ENCODE data around the gene SLC18B1. TPM values are rescaled to one million over a fixed set of nuclear protein-coding genes. Genes with fewer than 3 reads are reported as not detected.

SLC18B1 gene
- polyA plus RNA-seq, 3 donors: 26.9 to 33.3 (median 31.9) TPM

DNA sequence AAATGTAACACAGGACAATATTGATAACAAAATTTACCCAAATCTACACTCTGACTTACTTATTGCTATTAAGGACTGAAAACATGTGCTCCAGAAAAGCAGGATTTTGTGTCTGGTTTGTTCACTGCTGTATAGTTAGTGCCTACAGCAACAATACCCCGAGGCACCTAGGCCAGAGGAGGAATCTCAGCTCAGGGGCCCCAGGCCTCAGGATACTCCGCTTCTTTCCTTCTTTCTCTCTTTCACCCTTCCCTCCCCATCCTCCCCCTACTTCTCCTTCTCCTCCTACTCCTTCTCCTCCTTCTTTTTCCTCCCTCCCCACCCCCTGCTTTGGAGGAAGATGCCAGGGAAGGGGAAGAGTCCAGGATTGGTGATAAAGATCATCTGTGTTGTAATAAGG is 39.7 kb downstream of the SLC18B1 start:
- DNase-seq (ENCODE audit: extremely low read depth in 1 of 11, low read depth in 9 of 11, low spot score in 4 of 11): no peak

DNA sequence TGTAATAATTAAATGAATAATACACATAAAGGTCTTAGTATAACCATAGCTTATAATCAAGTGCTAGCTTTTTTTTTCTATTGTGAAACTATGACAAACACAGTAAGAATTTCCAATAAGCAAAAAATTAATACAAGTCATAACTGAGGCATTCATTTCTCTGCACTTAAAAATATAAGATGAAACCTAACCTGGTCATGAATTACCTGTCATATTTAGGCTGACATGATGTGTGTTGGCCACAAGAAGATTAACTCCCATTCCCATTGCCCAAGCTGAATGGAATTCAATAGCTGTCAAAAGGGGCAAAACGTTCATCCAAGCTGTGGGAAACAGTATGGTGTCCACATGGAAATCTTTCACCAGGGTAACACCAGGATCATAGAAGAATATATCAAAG is 46.2 kb downstream of the SLC18B1 start:
- DNase-seq (ENCODE audit: extremely low read depth in 1 of 11, low read depth in 9 of 11, low spot score in 4 of 11): no peak

DNA sequence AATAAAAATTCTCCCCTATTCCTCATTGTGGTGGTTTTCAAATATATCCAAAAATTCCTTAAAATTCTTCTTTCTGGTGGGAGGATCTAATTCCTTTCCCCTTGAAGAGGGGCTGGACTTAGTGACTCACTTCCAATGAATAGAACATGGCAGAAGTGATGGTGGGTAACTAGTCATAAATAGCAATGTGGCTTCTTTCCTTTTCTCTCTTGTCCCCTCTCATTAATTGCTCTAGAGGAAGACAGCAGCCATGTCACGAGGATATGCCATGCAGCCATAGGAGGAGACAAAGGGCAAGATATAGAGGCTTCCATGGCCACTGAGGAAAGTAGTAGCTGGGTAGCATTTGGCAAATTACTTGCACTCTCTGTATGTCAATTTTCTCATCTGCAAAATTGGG is 46.6 kb downstream of the SLC18B1 start:
- no peak for DNase-seq (ENCODE audit: extremely low read depth in 1 of 11, low read depth in 9 of 11, low spot score in 4 of 11)

DNA sequence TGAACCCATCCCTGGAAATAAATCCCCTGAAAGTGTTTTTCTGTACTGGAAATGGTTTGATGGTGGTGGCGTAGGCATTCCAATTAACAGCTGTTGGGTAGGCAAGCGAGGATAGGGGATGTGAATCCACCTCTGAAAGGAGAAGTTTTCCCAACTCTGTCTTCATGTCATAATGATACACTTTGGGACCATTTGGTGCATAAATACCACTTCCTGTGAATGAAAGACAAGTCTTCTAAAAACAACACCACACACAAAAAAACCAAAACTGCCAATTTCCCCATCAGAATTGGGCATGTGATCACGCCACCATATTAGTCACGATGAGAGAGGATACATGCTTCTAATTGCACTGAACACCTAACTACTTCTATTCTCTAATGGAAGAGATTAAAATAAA is 47.1 kb downstream of the SLC18B1 start:
- DNase-seq (ENCODE audit: extremely low read depth in 1 of 11, low read depth in 9 of 11, low spot score in 4 of 11): no peak

DNA sequence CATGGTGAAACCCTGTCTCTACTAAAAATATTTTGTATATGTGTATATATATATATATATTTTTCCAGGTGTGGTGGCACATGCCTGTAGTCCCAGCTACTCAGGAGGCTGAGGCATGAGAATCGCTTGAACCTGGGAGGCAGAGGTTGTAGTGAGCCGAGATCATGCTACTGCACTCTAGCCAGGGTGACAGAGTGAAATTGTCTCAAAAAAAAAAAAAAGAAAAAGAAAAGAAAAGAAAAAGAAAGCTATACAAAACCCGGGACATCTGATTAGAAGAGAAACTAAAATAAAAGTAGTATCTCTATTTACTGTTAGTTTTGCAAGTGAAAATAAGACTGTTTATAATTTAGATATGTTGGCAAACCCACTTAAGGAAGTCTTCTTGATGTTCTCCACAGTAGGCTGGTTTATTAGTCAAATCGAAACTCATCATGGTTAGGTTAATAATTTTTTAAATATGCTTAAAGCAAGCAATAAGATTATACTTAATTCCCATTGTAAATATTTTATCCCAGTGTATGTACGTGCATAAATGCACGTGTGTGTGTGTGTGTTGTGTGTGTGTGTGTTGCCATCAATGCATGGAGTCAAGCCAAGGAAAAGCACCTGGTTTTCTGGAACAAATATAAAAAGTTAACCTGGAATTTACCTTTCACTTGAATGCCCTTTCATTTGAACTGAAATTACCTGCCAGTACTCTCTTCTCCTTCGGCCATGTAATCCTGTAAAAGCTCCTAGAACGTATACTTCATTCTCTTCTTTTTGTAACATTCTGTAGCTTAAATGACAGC is 47.8 kb downstream of the SLC18B1 start:
- DNase-seq (ENCODE audit: extremely low read depth in 1 of 11, low read depth in 9 of 11, low spot score in 4 of 11): no peak

DNA sequence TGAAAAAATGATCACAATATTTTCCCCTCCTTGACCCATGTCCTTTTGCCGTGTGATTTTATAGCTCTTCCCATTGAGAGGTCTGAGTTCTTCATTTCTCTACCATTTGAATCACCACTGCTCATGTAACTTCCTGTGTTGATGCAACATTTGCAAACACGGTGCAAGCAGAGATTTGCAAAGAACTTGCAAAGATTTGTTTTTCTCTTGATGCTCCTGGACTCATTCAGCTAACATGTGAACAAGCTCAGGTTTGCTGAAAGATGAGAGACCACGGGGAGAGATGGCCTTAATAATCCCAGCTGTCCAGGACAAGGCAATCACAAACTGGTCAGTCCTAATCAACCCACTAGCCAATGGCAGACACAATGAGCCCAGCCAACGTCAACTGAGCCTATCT is 49.3 kb downstream of the SLC18B1 start:
- no peak for DNase-seq (ENCODE audit: extremely low read depth in 1 of 11, low read depth in 9 of 11, low spot score in 4 of 11)

DNA sequence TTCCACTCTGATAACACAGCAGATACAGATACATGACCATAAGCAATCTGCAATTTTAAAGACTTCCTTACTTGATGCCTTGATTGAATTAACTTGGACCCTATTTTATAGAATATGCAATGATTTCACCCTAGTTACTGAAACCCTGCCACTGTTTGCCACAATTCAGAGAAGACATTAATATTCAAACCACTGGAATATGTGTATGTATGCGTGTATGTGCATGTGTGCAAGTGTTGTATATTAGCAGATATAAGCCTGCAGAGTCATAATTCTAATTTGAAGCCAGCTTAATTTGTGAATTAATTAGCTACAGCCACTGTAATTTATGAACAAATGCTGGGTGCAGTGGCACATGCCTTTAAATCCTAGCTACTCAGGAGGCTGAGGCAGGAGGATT is 50.0 kb downstream of the SLC18B1 start:
- no peak for DNase-seq (ENCODE audit: extremely low read depth in 1 of 11, low read depth in 9 of 11, low spot score in 4 of 11)

DNA sequence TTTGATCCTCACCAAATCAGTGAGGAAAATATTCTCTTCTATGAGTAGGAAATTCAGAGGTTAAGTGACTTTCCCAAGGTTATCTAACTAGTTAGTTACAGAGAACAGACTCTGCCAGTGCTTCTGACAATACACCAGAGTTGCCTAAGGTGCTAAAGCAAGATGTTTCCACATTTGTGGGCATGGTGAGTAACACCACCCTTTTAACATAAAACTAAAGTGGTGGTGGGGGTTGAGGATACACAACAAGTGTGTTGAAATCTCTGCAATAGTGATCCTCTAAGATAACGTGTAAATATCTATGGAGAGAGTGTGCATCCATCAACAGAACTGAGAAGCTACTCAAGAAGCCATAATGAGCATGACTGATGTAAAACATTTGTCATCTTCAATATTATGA is 52.4 kb downstream of the SLC18B1 start:
- DNase-seq (ENCODE audit: extremely low read depth in 1 of 11, low read depth in 9 of 11, low spot score in 4 of 11): no peak

DNA sequence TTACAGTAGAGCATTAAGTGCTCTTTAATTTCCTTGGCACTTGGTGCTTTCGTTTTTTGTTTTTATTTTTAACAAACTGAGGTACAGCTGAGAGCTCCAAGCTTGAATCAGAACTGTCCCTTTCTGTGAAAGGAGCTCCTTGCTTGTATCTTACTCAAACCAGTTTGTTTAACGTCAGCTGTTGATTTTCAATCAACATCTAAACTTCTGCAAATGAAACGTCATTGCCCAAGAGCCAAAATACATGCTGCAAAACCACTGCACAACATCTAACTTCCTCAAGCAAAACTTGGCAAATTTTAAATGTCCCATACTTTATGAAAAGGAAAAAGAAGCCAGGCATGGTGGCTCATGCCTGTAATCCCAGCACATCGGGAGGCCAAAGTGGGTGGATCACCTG is 55.9 kb downstream of the SLC18B1 start:
- no peak for DNase-seq (ENCODE audit: extremely low read depth in 1 of 11, low read depth in 9 of 11, low spot score in 4 of 11)

DNA sequence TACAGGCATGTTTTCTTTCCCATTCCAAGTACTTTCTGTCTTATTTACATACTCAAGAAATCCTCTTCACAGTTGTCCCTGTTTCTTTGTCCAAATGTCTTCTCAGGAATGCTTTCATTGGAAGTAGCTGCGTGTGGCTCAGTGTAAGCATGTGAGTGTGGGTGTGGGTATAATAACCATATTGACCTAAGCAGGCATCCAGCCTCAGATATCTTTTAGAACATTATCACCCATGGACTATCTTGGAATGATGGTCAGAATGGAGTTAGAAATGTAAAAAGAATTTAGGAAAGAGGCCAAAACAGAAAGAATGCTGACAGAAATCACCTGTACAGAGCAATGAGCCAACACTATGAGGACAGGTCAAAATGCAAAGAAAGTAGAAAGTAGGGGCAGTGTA is 57.2 kb downstream of the SLC18B1 start:
- DNase-seq (ENCODE audit: extremely low read depth in 1 of 11, low read depth in 9 of 11, low spot score in 4 of 11): no peak

DNA sequence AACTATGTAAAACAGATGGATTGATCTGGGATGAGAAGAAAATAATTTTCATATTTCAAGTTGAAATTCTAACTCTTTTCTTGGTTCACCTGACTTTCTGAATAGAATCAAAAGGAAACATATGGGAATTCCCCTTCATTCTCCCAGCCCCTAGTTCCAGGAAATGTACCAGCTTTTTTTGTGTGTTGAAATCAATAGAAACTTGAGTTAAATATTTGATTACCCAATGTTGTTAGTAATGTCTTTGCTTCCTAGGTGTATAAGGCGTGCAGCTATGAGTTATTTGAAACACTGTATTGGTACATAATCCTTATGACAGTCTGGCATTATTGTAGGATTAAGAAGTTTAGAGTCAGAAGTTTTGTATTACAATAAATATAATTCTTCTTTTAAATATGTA is 62.2 kb downstream of the SLC18B1 start:
- DNase-seq (ENCODE audit: extremely low read depth in 1 of 11, low read depth in 9 of 11, low spot score in 4 of 11): no peak

DNA sequence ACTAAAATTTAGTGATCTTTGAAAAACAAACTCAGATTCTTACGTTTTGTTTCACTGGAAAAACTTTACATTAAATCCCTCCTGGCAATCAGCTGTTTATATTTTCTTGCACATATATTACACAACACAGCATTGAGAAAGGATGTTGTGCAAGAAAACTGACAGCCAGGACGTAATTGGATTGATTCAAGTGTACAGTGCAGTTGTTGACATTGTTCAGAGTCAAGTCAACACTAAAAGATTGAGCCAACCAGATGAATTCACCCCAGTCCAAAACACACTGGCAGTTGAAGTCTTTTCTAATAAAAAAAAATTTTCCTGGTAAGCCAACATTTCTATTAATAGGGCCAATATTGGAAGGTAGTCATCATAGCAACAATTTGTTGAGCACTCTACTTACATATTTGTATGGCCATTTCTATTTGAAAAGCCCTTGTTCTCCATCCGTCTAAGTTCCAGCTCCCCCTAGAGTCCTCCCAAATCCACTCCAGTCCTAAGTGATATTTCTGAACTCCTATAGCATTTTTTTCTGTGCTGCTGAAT is 63.7 kb downstream of the SLC18B1 start:
- no peak for DNase-seq (ENCODE audit: extremely low read depth in 1 of 11, low read depth in 9 of 11, low spot score in 4 of 11)

DNA sequence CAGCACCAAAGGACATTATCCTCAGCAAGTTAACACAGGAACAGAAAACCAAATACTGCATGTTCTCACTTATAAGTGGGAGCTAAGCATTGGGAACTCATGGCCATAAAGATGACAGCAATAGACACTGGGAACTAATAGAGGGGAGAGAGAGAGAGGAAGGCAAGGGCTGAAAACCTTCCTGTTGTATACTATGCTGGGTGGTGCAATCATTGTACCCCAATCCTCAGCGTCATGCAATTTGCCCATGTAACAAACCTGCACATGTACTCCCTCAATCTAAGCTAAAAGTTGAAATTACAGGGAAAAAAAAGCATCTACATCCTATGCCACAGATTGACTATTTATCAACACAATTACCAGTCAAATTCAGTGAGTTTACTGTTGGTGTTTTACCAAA is 64.6 kb downstream of the SLC18B1 start:
- DNase-seq (ENCODE audit: extremely low read depth in 1 of 11, low read depth in 9 of 11, low spot score in 4 of 11): no peak

DNA sequence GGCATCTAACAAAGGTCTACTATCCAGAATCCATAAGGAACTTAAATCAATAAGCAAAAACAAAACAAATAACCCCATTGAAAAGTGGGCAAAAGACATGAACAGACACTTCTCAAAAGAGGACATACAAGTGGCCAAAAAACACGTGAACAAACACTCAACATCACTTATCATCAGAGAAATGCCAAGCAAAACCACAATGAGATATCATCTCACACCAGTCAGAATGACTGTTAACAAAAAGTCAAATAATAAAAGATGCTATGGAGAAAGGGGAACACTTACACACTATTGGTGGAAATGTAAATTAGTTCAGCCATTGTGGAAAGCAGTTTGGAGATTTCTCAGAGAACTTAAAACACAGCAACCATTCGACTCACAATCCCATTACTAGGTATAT is 65.2 kb downstream of the SLC18B1 start:
- no peak for DNase-seq (ENCODE audit: extremely low read depth in 1 of 11, low read depth in 9 of 11, low spot score in 4 of 11)

DNA sequence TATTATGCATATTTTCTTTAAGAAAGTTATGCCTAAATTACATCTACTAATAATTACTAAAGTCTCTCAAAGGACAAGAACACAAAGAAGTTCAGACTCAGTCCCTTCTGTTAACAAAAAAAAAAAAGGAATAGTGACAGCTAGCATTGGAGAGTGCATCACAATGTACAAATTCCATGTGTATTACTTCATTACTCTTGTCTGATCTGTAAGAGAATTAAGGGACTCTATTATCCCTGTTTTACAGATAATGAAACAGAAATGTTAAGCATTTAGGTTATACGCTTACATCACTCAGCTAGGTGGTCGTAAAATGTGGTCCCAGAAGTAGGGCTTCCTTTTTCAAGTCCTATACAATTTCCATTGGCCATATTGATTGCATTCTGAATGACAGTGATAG is 67.4 kb downstream of the SLC18B1 start:
- no peak for DNase-seq (ENCODE audit: extremely low read depth in 1 of 11, low read depth in 9 of 11, low spot score in 4 of 11)

DNA sequence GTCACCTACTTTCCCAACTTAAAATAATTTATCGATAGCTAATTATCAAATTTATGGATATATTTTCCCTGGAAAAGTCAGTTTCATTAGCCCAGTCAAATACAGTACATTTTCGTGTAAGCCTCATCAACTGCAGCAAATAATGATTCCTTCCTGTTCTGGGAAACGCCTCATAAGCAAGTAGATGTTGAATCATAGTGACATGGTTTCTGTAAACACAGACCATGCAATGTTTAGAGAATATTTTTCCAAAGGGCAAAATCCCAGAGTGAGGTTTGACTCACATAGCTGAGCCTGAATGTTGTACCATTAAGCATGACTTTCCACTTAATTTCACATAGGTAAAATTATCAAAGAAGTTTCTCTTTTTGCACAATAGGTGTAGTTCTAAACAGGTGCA is 67.9 kb downstream of the SLC18B1 start:
- DNase-seq (ENCODE audit: extremely low read depth in 1 of 11, low read depth in 9 of 11, low spot score in 4 of 11): no peak

DNA sequence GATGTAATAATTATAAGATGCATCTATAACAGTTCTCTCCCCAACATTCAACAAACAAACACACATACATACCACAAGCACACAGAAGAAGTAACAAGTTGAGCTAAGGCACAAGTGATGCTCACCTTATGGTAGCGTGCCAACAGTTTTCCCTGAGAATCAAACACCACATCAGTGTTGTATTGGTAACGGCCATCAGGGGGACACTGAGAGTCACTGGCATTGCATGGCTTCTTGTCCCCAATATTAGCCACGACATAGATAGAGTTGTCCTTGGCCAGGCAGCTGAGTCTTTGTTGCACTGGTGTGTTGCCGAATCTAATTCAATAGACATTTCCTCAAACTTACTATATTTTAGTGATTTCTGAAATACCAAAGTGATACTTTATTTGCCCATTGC is 69.8 kb downstream of the SLC18B1 start:
- DNase-seq (ENCODE audit: extremely low read depth in 1 of 11, low read depth in 9 of 11, low spot score in 4 of 11): no peak

DNA sequence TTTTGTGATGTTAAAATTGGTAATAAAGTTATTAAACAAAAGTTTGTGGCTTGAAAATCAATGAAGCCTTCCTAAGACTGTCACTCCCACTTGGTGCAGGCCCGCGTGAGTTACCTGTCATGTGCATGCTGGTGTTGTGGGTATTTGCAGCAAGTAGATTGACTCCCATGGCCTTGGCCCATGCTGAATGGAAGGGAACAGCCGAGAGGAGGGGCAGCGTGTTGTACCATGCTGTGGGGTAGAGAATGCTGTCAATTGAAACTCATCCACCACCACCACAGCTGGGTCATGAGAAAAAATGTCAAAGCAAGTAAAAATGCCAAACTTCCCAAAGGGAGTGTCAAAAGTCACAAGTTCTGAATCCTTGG is 71.8 kb downstream of the SLC18B1 start:
- no peak for DNase-seq (ENCODE audit: extremely low read depth in 1 of 11, low read depth in 9 of 11, low spot score in 4 of 11)

DNA sequence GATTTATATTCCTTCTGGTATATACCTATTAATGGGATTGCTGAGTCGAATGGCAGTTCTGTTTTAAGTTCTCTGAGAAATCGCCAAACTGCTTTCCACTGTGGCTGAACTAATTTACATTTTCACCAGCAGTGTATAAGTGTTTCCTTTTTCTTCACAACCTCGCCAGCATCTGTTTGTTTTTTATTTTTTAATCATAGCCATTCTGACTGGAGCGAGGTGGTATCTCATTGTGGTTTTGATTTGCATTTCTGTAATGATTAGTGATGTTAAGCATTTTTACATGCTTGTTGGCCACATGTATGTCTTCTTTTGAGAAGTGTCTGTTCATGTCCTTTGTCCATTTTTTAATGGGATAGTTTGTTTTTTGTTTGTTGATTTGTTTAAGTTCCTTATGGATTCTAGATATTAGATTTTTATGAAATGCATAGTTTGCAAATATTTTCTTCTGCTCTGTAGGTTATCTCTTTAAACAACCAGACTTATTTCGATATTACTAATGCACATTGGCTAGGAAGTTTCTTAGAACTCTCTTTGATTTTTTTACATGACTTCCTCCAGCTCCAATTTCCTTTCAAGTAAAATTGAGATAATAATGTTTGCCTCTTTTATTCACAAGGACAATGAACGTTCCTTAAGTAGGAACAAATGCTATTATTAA is 72.4 kb downstream of the SLC18B1 start:
- DNase-seq (ENCODE audit: extremely low read depth in 1 of 11, low read depth in 9 of 11, low spot score in 4 of 11): no peak

DNA sequence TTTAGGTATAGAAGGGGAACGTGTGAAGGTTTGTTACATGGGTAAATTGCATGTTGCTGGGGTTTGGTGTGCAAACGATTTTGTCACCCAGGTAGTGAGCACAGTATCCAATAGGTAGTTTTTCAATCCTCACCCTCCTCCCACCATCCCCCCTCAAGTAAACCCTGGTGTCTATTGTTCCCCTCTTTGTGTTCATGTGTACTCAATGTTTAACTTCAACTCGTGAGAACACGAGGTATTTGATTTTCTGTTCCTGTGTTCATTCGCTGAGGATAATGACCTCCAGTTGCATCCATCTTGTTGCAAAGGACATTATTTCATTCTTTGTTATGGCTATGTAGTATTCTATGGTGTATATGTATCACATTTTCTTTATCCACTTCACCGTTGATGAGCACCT is 73.0 kb downstream of the SLC18B1 start:
- no peak for DNase-seq (ENCODE audit: extremely low read depth in 1 of 11, low read depth in 9 of 11, low spot score in 4 of 11)
